ENCODE results near the gene ERCC6L. TPM values are rescaled to one million over a fixed set of nuclear protein-coding genes. Genes with fewer than 3 reads are reported as not detected.

The ERCC6L gene
- total and polyA plus RNA-seq, 2 donors (not counting 1 experiment from before 2014, with no cell fraction given): 0.34 to 0.61 TPM

- no peaks in the 10 kb centered on the region for H4K20me1 ChIP-seq (ENCODE audit: control insufficient read depth, insufficient read depth, low read length, poor library complexity, severe bottlenecking)
- H3K36me3 ChIP-seq (replicated peaks in 1 of 2; ENCODE audit: control extremely low read depth in 1 of 2, control insufficient read depth in 1 of 2, extremely low read depth in 1 of 2, insufficient read depth in 2 of 2, low read length in 1 of 2): no peaks in the 10 kb centered on the region
- no peak for ATAC-seq (ENCODE audit: low read depth)
- no peak overlapping the region for H3K9ac ChIP-seq (ENCODE audit: low read length)
- H3K79me2 ChIP-seq (ENCODE audit: control insufficient read depth, insufficient read depth, low read length): no peaks in the 10 kb centered on the region
- H3K4me1 Mint-ChIP-seq: no peaks in the 10 kb centered on the region
- CTCF ChIA-PET: interaction anchor here (1.5 to 1.7 kb wide), 2 partner anchors 11 to 22 kb away, joined by 4 to 6 read pairs; partner anchors contain the start of gene RPS4X
- POLR2A ChIA-PET: no interaction called here
- no peaks in the 10 kb centered on the region for H3K9me3 ChIP-seq (ENCODE audit: control extremely low read depth in 1 of 3, control insufficient read depth in 2 of 3, insufficient read depth in 1 of 3, low read length in 2 of 3)
- no peak overlapping the region for H2AFZ ChIP-seq (ENCODE audit: insufficient read depth, low read depth, low read length, poor library complexity, severe bottlenecking)
- no peak overlapping the region for H3K27ac ChIP-seq (ENCODE audit: low read length in 2 of 2)
- H3K27me3 Mint-ChIP-seq: peaks cover 35% of the 10 kb centered on the region
- no peaks in the 10 kb centered on the region for H3K9me3 Mint-ChIP-seq (ENCODE audit: insufficient read depth)
- no peak overlapping the region for H3K27ac Mint-ChIP-seq
- H3K27me3 ChIP-seq (replicated peaks in 1 of 4; ENCODE audit: control extremely low read depth in 1 of 4, control insufficient read depth in 3 of 4, insufficient read depth in 4 of 4, low read length in 3 of 4): peaks cover 0 to 5% (median 1%) of the 10 kb centered on the region in 4 experiments
- H3K4me2 ChIP-seq (replicated peaks; ENCODE audit: low read depth, low read length, poor library complexity, severe bottlenecking): no peak overlapping the region
- no peak overlapping the region for H3K4me3 ChIP-seq (ENCODE audit: control extremely low read depth in 1 of 5, extremely low read depth in 1 of 5, insufficient read depth in 1 of 5, low read depth in 2 of 5, low read length in 4 of 5)
- 14% methylated on average over 7 of the region's 17 CpGs for WGBS (ENCODE audit: insufficient coverage)
- H3K4me3 Mint-ChIP-seq: no peak overlapping the region
- TF ChIP-seq CTCF (IDR thresholded peaks at IDR 0.05): no peak
- no peak for TF ChIP-seq EZH2 (IDR thresholded peaks at IDR 0.05; ENCODE audit: borderline replicate concordance, insufficient read depth, low read depth, low read length, poor library complexity, severe bottlenecking)
- intact Hi-C loops (cut with micrococcal nuclease): no loop called here
- DNase-seq: no peak
- H3K4me1 ChIP-seq (ENCODE audit: control insufficient read depth in 2 of 2, insufficient read depth in 2 of 2, low read length in 2 of 2): no peaks in the 10 kb centered on the region
Measured at GRCh38 chrX:72254816-72255215, 16.0 kb upstream of the ERCC6L start.

- Histone ChIP-seq H3K4me3 (ENCODE audit: control extremely low read depth in 1 of 5, extremely low read depth in 1 of 5, insufficient read depth in 1 of 5, low read depth in 2 of 5, low read length in 4 of 5) (no peak overlapping the region), H3K9me3 (ENCODE audit: control extremely low read depth in 1 of 3, control insufficient read depth in 2 of 3, insufficient read depth in 1 of 3, low read length in 2 of 3) (no peaks in the 10 kb centered on the region), H3K9ac (ENCODE audit: low read length) (no peak overlapping the region), H4K20me1 (ENCODE audit: control insufficient read depth, insufficient read depth, low read length, poor library complexity, severe bottlenecking) (no peaks in the 10 kb centered on the region), H3K27ac (ENCODE audit: low read length in 2 of 2) (no peak overlapping the region), H3K27me3 (replicated peaks in 1 of 4; ENCODE audit: control extremely low read depth in 1 of 4, control insufficient read depth in 3 of 4, insufficient read depth in 4 of 4, low read length in 3 of 4) (peaks cover 0 to 5% (median 1%) of the 10 kb centered on the region in 4 experiments), H3K4me2 (replicated peaks; ENCODE audit: low read depth, low read length, poor library complexity, severe bottlenecking) (no peak overlapping the region), H2AFZ (ENCODE audit: insufficient read depth, low read depth, low read length, poor library complexity, severe bottlenecking) (no peak overlapping the region), H3K4me1 (ENCODE audit: control insufficient read depth in 2 of 2, insufficient read depth in 2 of 2, low read length in 2 of 2) (no peaks in the 10 kb centered on the region), H3K79me2 (ENCODE audit: control insufficient read depth, insufficient read depth, low read length) (no peaks in the 10 kb centered on the region), H3K36me3 (replicated peaks in 1 of 2; ENCODE audit: control extremely low read depth in 1 of 2, control insufficient read depth in 1 of 2, extremely low read depth in 1 of 2, insufficient read depth in 2 of 2, low read length in 1 of 2) (no peaks in the 10 kb centered on the region)
- DNase-seq (no peak), ATAC-seq (ENCODE audit: low read depth) (no peak)
- Mint-ChIP-seq H3K27ac (no peak overlapping the region), H3K9me3 (ENCODE audit: insufficient read depth) (no peaks in the 10 kb centered on the region), H3K27me3 (peaks cover 35% of the 10 kb centered on the region), H3K4me3 (no peak overlapping the region), H3K4me1 (no peaks in the 10 kb centered on the region)
- no peak for TF ChIP-seq CTCF (IDR thresholded peaks at IDR 0.05)
- TF ChIP-seq EZH2 (IDR thresholded peaks at IDR 0.05; ENCODE audit: borderline replicate concordance, insufficient read depth, low read depth, low read length, poor library complexity, severe bottlenecking): no peak
- intact Hi-C loops (cut with micrococcal nuclease): no loop called here
- POLR2A ChIA-PET: no interaction called here
- CTCF ChIA-PET: interaction anchor here (1.5 kb wide), 1 partner anchor 23 kb away, joined by 4 read pairs; the partner anchor contains the start of gene RPS4X
Measured at GRCh38 chrX:72253686-72254085, 14.9 kb upstream of the ERCC6L start.
